GM23338 (cell line): ENCODE data around the gene MAP3K21. TPM values are rescaled to one million over a fixed set of nuclear protein-coding genes. Genes with fewer than 3 reads are reported as not detected.

Experiments used
- ATAC-seq: fragments of 200-7000 bp; cut with Tn5 transposase; 3 replicates; pipeline ENCODE4 v1.9.1; 2020
- DNase-seq: peaks from one replicate; pipeline ENCODE4 v3.0.0-alpha.2; 2015; ENCODE audit warnings: low spot score
- H2AFZ ChIP-seq: fragments of 200-600 bp; sonication (generic); 2 replicates; pipeline ENCODE4 v1.8.0; 2016; ENCODE audit warnings: antibody characterized with exemption, mild to moderate bottlenecking, moderate library complexity
- H3F3A ChIP-seq: fragments of 200-600 bp; sonication (generic); replicated peaks from 2 replicates; pipeline ENCODE4 v1.8.0; 2017; ENCODE audit warnings: antibody characterized with exemption, mixed run types, low read depth
- H3K27ac ChIP-seq: fragments of 200-600 bp; sonication (generic); 2 replicates; pipeline ENCODE4 v1.6.1; 2016; ENCODE audit warnings: low read depth
- H3K27me3 ChIP-seq: fragments of 200-600 bp; sonication (generic); 2 replicates; pipeline ENCODE4 v1.8.0; 2016; ENCODE audit warnings: mild to moderate bottlenecking, mixed run types, moderate library complexity; ENCODE audit not compliant: insufficient read depth
- H3K36me3 ChIP-seq: fragments of 200-600 bp; sonication (generic); 2 replicates; pipeline ENCODE4 v1.8.0; 2016; ENCODE audit warnings: mild to moderate bottlenecking; ENCODE audit not compliant: insufficient read depth
- H3K4me1 ChIP-seq: fragments of 200-600 bp; sonication (generic); 2 replicates; pipeline ENCODE4 v1.8.0; 2016; ENCODE audit warnings: mild to moderate bottlenecking, moderate library complexity; ENCODE audit not compliant: insufficient read depth
- H3K4me2 ChIP-seq: fragments of 200-600 bp; sonication (generic); 2 replicates; pipeline ENCODE4 v1.7.1; 2017; ENCODE audit warnings: mixed run types
- H3K4me3 ChIP-seq: fragments of 200-600 bp; sonication (generic); 2 replicates; pipeline ENCODE4 v1.6.1; 2016; ENCODE audit warnings: mixed run types
- H3K79me2 ChIP-seq: fragments of 200-600 bp; sonication (generic); replicated peaks from 2 replicates; pipeline ENCODE4 v1.8.0; 2017; ENCODE audit warnings: mild to moderate bottlenecking; ENCODE audit not compliant: insufficient read depth
- H3K9me2 ChIP-seq: fragments of 200-600 bp; sonication (generic); 2 replicates; pipeline ENCODE4 v1.8.0; 2017; ENCODE audit not compliant: insufficient read depth
- H4K20me1 ChIP-seq: fragments of 200-600 bp; sonication (generic); replicated peaks from 2 replicates; pipeline ENCODE4 v1.8.0; 2017; ENCODE audit warnings: mild to moderate bottlenecking; ENCODE audit not compliant: insufficient read depth
- H3K27ac Mint-ChIP-seq: 2 replicates; pipeline ENCODE4 v1.8.0; 2020; ENCODE audit warnings: inconsistent platforms, mild to moderate bottlenecking, moderate library complexity, mixed read lengths
- H3K27me3 Mint-ChIP-seq: 3 replicates; pipeline ENCODE4 v1.8.0; 2022; ENCODE audit warnings: low read depth, mild to moderate bottlenecking, moderate library complexity, mixed read lengths, inconsistent platforms; ENCODE audit not compliant: insufficient read depth, poor library complexity
- H3K36me3 Mint-ChIP-seq: 3 replicates; pipeline ENCODE4 v1.8.0; 2021; ENCODE audit warnings: low read depth, mild to moderate bottlenecking, inconsistent platforms, moderate library complexity, mixed read lengths
- H3K4me1 Mint-ChIP-seq: 3 replicates; pipeline ENCODE4 v1.8.0; 2020; ENCODE audit warnings: mild to moderate bottlenecking, inconsistent platforms, mixed read lengths
- H3K4me3 Mint-ChIP-seq: 3 replicates; pipeline ENCODE4 v1.8.0; 2021; ENCODE audit warnings: moderate library complexity, mild to moderate bottlenecking, inconsistent platforms, mixed read lengths
- H3K9me3 Mint-ChIP-seq: 3 replicates; pipeline ENCODE4 v1.8.0; 2020; ENCODE audit warnings: moderate library complexity, mild to moderate bottlenecking, inconsistent platforms, mixed read lengths
- CREB1 ChIP-seq: fragments of 250-450 bp; sonication (Bioruptor Pico); IDR thresholded peaks from 2 replicates; pipeline ENCODE4 v1.5.0; 2020; ENCODE audit warnings: low read depth, mild to moderate bottlenecking, moderate library complexity
- CTCF ChIP-seq, 2 experiments: fragments of 200-600 bp in 1 of 2; sonication (generic) in 1 of 2; conservative IDR thresholded peaks; 2 replicates each; pipeline versions ENCODE4 v1.5.1 to v1.6.1; 2016 to 2017; ENCODE audit warnings: antibody characterized with exemption in 2 of 2, low read depth in 2 of 2, mild to moderate bottlenecking in 2 of 2, moderate library complexity in 1 of 2
- ETS1 ChIP-seq: IDR thresholded peaks from 2 replicates; pipeline ENCODE4 v1.6.1; 2016; ENCODE audit warnings: antibody characterized with exemption
- EZH2 ChIP-seq: fragments of 200-600 bp; sonication (generic); IDR thresholded peaks from one replicate; pipeline ENCODE4 v1.8.0; 2017; ENCODE audit warnings: antibody characterized with exemption, mild to moderate bottlenecking, low read depth; ENCODE audit not compliant: unreplicated experiment
- EZH2phosphoT487 ChIP-seq: fragments of 200-600 bp; sonication (generic); IDR thresholded peaks from one replicate; pipeline ENCODE4 v1.8.1; 2018; ENCODE audit warnings: antibody characterized with exemption; ENCODE audit not compliant: unreplicated experiment
- NANOG ChIP-seq: IDR thresholded peaks from 2 replicates; pipeline ENCODE4 v1.6.1; 2016; ENCODE audit warnings: antibody characterized with exemption, borderline replicate concordance
- POLR2AphosphoS5 ChIP-seq: IDR thresholded peaks from 2 replicates; pipeline ENCODE4 v1.6.1; 2016; ENCODE audit warnings: antibody characterized with exemption, low read depth
- STAT1 ChIP-seq: IDR thresholded peaks from one replicate; pipeline ENCODE4 v1.6.1; 2016; ENCODE audit warnings: antibody characterized with exemption; ENCODE audit not compliant: unreplicated experiment
- ZNF114 ChIP-seq: fragments of 250-450 bp; sonication (Bioruptor Pico); IDR thresholded peaks from 2 replicates; pipeline ENCODE4 v1.5.0; 2020; ENCODE audit warnings: mild to moderate bottlenecking, moderate library complexity
- ZNF331 ChIP-seq: fragments of 250-450 bp; sonication (Bioruptor Pico); IDR thresholded peaks from 2 replicates; pipeline ENCODE4 v1.5.0; 2020; ENCODE audit warnings: low read depth, mild to moderate bottlenecking, moderate library complexity
- polyA plus RNA-seq: library from polyadenylated mRNA; unstranded; fragments of >200 nt; fragmentation: Nextera tagmentation; extraction: Ambion mirVana; gene quantifications from 2 replicates; pipeline ENCODE4 v1.2.1, GENCODE V29; 2016
- total RNA-seq: library from RNA; depleted of rRNA; stranded (reverse); fragments of >200 nt; shearing (Covaris generic); gene quantifications from 2 replicates; pipeline ENCODE4 v1.2.3, GENCODE V29; 2014

MAP3K21 gene
- total and polyA plus RNA-seq, 2 experiments from 2014 or later, result 11.7 to 40.1 TPM

- no peak for TF ChIP-seq CTCF (conservative IDR thresholded peaks at IDR 0.05; ENCODE audit: low read depth in 2 of 2)
- no peak for TF ChIP-seq POLR2AphosphoS5
- TF ChIP-seq NANOG, result no peak
- TF ChIP-seq CREB1 (CRISPR knock-in tag), result no peak
- TF ChIP-seq ZNF331 (CRISPR knock-in tag), result no peak
- no peak for TF ChIP-seq ZNF114 (CRISPR knock-in tag)
- TF ChIP-seq ETS1, result no peak
- TF ChIP-seq EZH2phosphoT487, result no peak
- no peak for TF ChIP-seq STAT1
- TF ChIP-seq EZH2, result no peak
These were observed 32.6 kb upstream of the MAP3K21 start (continued) for GRCh38 chr1:233294913-233295236.

- ATAC-seq, result peak; percentile 93
- Histone ChIP-seq H3K4me3 (peak within 1 kb of the TSS; percentile 85), H3K27ac (peak within 1 kb of the TSS; percentile 92), H4K20me1 (no peaks in the 10 kb centered on the region), H2AFZ (peak within 1 kb of the TSS; percentile 30; the same call in 1 of the 2 replicates), H3K36me3 (no peaks in the 10 kb centered on the region), H3F3A (no peaks in the 10 kb centered on the region; the same call in 1 of the 2 replicates), H3K79me2 (peaks cover 63% of the 10 kb centered on the region), H3K4me2 (peak within 1 kb of the TSS; percentile 77), H3K27me3 (no peaks in the 10 kb centered on the region), H3K9me2 (no peaks in the 10 kb centered on the region), H3K4me1 (peaks cover 57% of the 10 kb centered on the region)
- peak within 1 kb of the TSS; percentile 90 for H3K4me3 Mint-ChIP-seq
- H3K36me3 Mint-ChIP-seq, result peaks cover 19% of the 10 kb centered on the region; the same call in 2 of the 3 replicates
- H3K27me3 Mint-ChIP-seq, result peaks cover 3% of the 10 kb centered on the region
- no peaks in the 10 kb centered on the region for H3K9me3 Mint-ChIP-seq
- H3K4me1 Mint-ChIP-seq, result peaks cover 42% of the 10 kb centered on the region
- peak; percentile 91 for DNase-seq
- peak within 1 kb of the TSS; percentile 92 for H3K27ac Mint-ChIP-seq
- no peak for TF ChIP-seq ETS1
- TF ChIP-seq POLR2AphosphoS5, result peak; percentile 79
These were observed 32.1 kb upstream of the MAP3K21 start, which contains the start of gene PCNX2 for GRCh38 chr1:233295237-233295974. Gene PCNX2 (minus strand): TSS chr1:233295725. CDS start chr1:233295478, 247 bp downstream.
